ENCODE results near the gene ARHGAP29.

Gene ARHGAP29

GRCh38 chr1:94228640-94229375 is 8.6 kb downstream of the ARHGAP29 start (continued):
- TF ChIP-seq PRDM10 (tag by site-specific recombination; IDR thresholded peaks at IDR 0.05), result peak; percentile 68
- peak; percentile 51 for TF ChIP-seq FEZF1 (tag by site-specific recombination; IDR thresholded peaks at IDR 0.05)
- TF ChIP-seq, protein P1, sequence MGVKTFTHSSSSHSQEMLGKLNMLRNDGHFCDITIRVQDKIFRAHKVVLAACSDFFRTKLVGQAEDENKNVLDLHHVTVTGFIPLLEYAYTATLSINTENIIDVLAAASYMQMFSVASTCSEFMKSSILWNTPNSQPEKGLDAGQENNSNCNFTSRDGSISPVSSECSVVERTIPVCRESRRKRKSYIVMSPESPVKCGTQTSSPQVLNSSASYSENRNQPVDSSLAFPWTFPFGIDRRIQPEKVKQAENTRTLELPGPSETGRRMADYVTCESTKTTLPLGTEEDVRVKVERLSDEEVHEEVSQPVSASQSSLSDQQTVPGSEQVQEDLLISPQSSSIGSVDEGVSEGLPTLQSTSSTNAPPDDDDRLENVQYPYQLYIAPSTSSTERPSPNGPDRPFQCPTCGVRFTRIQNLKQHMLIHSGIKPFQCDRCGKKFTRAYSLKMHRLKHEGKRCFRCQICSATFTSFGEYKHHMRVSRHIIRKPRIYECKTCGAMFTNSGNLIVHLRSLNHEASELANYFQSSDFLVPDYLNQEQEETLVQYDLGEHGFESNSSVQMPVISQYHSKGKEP (tag by site-specific recombination; IDR thresholded peaks at IDR 0.05), result no peak
- TF ChIP-seq MZF1 (tag by site-specific recombination; IDR thresholded peaks at IDR 0.05; ENCODE audit: borderline replicate concordance), result no peak
- TF ChIP-seq ZNF2 (tag by site-specific recombination; IDR thresholded peaks at IDR 0.05), result no peak
- TF ChIP-seq IKZF3 (tag by site-specific recombination; IDR thresholded peaks at IDR 0.05), result no peak
- no peak for TF ChIP-seq ZNF132 (tag by site-specific recombination; IDR thresholded peaks at IDR 0.05; ENCODE audit: borderline replicate concordance)
- peak; percentile 73; the same call in 1 of the 2 replicates for TF ChIP-seq WT1 (tag by site-specific recombination; IDR thresholded peaks at IDR 0.05)
- no peak for TF ChIP-seq ZNF660 (tag by site-specific recombination; IDR thresholded peaks at IDR 0.05)
- TF ChIP-seq TCF7L2 (IDR thresholded peaks at IDR 0.05; ENCODE audit: borderline replicate concordance, low read depth, low read length), result peak; percentile 63; the same call in 1 of the 2 replicates
- TF ChIP-seq ZNF335 (tag by site-specific recombination; conservative IDR thresholded peaks at IDR 0.05), result peak; percentile 26; the same call in 1 of the 2 replicates
- TF ChIP-seq ZNF830 (tag by site-specific recombination; IDR thresholded peaks at IDR 0.05; ENCODE audit: low read depth), result no peak
- no peak for TF ChIP-seq ZNF580 (tag by site-specific recombination; IDR thresholded peaks at IDR 0.05)
- TF ChIP-seq ZNF510 (tag by site-specific recombination; IDR thresholded peaks at IDR 0.05; ENCODE audit: insufficient replicate concordance), result no peak
- TF ChIP-seq ZSCAN4 (tag by site-specific recombination; IDR thresholded peaks at IDR 0.05), result no peak
- TF ChIP-seq OVOL3 (tag by site-specific recombination; IDR thresholded peaks at IDR 0.05), result no peak
- no peak for TF ChIP-seq ZNF747 (tag by site-specific recombination; IDR thresholded peaks at IDR 0.05)
- TF ChIP-seq GLI2 (tag by site-specific recombination; IDR thresholded peaks at IDR 0.05; ENCODE audit: borderline replicate concordance, low read depth), result no peak
- no peak for TF ChIP-seq ZNF362 (tag by site-specific recombination; IDR thresholded peaks at IDR 0.05)
- peak; percentile 96 for TF ChIP-seq PRDM6 (tag by site-specific recombination; IDR thresholded peaks at IDR 0.05)
- no peak for TF ChIP-seq ZNF23 (tag by site-specific recombination; IDR thresholded peaks at IDR 0.05; ENCODE audit: borderline replicate concordance)

Data from HEK293 (cell line).